Measurements from ENCODE around the gene FRMPD1.
"Not testable (repeated sequence)": the region's sequence is repeated elsewhere in the genome, so short reads cannot be mapped to it uniquely, and the experiment has no call there.

- TF ChIP-seq CTCF (IDR thresholded peaks at IDR 0.05); ZFX (IDR thresholded peaks at IDR 0.05; ENCODE audit: borderline replicate concordance): not testable (repeated sequence)
These were observed 48.7 kb upstream of the FRMPD1 start for GRCh38 chr9:37602061-37602460.

Data from 22Rv1 (cell line).